ENCODE measurements around the gene DPP8.
A peak's percentile ranks its signal among the peaks of the same experiment; 100 is the strongest.

The DPP8 gene

DNA sequence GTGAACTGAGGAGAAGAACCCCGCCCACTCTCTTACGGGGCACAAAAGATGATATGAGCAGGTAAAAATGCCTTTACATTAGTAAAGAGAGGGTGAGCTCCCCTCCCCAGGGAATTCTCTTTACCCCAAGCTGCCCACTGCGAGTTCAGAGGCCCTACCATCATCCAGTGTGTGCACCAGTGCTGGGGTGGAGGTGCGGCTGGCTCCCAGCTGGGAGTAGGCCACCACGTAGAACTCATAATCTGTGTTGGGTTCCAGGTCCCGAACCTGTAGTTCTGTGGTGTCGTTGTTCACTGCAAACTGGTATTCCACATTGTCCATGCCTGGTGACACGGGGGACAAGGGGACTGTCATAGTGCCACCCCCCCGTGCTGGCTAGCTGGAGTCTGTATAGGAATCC lies 122.6 kb downstream of the DPP8 start:
- WGBS, result 87% methylated on average over 8 of the region's 9 CpGs
- Histone ChIP-seq H3K23ac (ENCODE audit: low read length in 2 of 2) (no peak overlapping the region), H3K4me2 (ENCODE audit: low read length, poor library complexity, severe bottlenecking) (no peak overlapping the region), H4K8ac (ENCODE audit: low read length) (no peak overlapping the region), H3K9ac (ENCODE audit: low read length) (no peak overlapping the region), H2BK12ac (ENCODE audit: low read length in 2 of 2) (no peak overlapping the region), H3K27ac (ENCODE audit: low read length, poor library complexity, severe bottlenecking) (no peak overlapping the region), H3K14ac (ENCODE audit: low read length in 2 of 2) (no peak overlapping the region), H2AFZ (ENCODE audit: low read depth, low read length) (no peak overlapping the region), H3K18ac (ENCODE audit: low read depth in 1 of 2, low read length in 2 of 2) (no peak overlapping the region), H3K36me3 (ENCODE audit: control insufficient read depth in 1 of 2, insufficient read depth in 2 of 2, low read depth in 1 of 2, low read length in 2 of 2) (peaks cover 0 to 70% of the 10 kb centered on the region in 2 experiments), H2BK5ac (ENCODE audit: low read depth, low read length, poor library complexity, severe bottlenecking) (no peak overlapping the region), H2AK5ac (ENCODE audit: low read length, severe bottlenecking) (no peak overlapping the region), H3K27me3 (ENCODE audit: control insufficient read depth in 1 of 2, insufficient read depth in 1 of 2, low read length in 2 of 2) (peaks cover 0 to 44% of the 10 kb centered on the region in 2 experiments), H4K91ac (ENCODE audit: low read length) (peak overlapping the region; percentile 41), H3K79me1 (replicated peaks; ENCODE audit: low read length, poor library complexity, severe bottlenecking) (peaks cover 9% of the 10 kb centered on the region), H3K9me3 (ENCODE audit: control insufficient read depth, low read length) (no peaks in the 10 kb centered on the region), H2BK15ac (ENCODE audit: low read depth, poor library complexity, severe bottlenecking) (no peak overlapping the region), H2BK120ac (ENCODE audit: low read depth, low read length) (no peak overlapping the region), H3K4ac (ENCODE audit: low read depth in 1 of 2, low read length in 2 of 2) (no peak overlapping the region), H3K4me3 (ENCODE audit: insufficient read depth in 1 of 2, low read depth in 1 of 2, low read length in 2 of 2) (no peak overlapping the region), H3K4me1 (ENCODE audit: control insufficient read depth, insufficient read depth, low read depth, low read length) (peaks cover 2% of the 10 kb centered on the region)
- no peak for DNase-seq

DNA sequence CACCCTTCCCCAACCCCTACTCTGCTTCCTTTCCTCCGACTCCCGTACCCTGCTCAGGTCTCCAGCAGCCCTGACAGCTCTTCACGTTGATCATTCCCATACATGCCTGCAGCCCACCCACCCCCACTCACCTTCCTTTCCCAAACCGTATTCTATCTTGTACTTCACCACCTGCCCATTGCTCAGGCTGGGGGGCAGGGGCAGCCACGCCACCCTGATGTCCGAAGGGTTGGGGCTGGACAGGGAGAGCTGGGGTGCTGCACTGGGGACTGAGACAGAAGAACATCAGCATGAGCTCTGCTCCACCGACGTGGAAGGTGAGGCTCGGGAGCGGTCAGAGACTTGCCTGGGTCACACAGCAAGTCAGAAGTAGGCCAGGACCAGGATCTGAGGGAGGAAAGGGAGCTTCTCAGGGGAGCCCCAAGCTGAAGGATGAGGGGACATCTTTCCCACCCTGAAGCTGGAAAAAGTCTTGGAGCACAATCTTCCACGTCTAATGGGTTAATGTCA lies 123.2 kb downstream of the DPP8 start:
- no peak overlapping the region for H4K8ac ChIP-seq (ENCODE audit: low read length)
- no peak for DNase-seq
- H3K27me3 ChIP-seq (ENCODE audit: control insufficient read depth in 1 of 2, insufficient read depth in 1 of 2, low read length in 2 of 2), result peaks cover 0 to 48% of the 10 kb centered on the region in 2 experiments
- no peak overlapping the region for H3K4me3 ChIP-seq (ENCODE audit: insufficient read depth in 1 of 2, low read depth in 1 of 2, low read length in 2 of 2)
- peaks cover 0 to 74% of the 10 kb centered on the region in 2 experiments for H3K36me3 ChIP-seq (ENCODE audit: control insufficient read depth in 1 of 2, insufficient read depth in 2 of 2, low read depth in 1 of 2, low read length in 2 of 2)
- H2BK12ac ChIP-seq (ENCODE audit: low read length in 2 of 2), result no peak overlapping the region
- no peak overlapping the region for H2BK5ac ChIP-seq (ENCODE audit: low read depth, low read length, poor library complexity, severe bottlenecking)
- no peak overlapping the region for H3K4ac ChIP-seq (ENCODE audit: low read depth in 1 of 2, low read length in 2 of 2)
- no peak overlapping the region for H3K14ac ChIP-seq (ENCODE audit: low read length in 2 of 2)
- H3K4me1 ChIP-seq (ENCODE audit: control insufficient read depth, insufficient read depth, low read depth, low read length), result peaks cover 2% of the 10 kb centered on the region
- peak overlapping the region; percentile 7 for H2BK15ac ChIP-seq (ENCODE audit: low read depth, poor library complexity, severe bottlenecking)
- no peak overlapping the region for H3K9ac ChIP-seq (ENCODE audit: low read length)
- H2AFZ ChIP-seq (ENCODE audit: low read depth, low read length), result no peak overlapping the region
- H3K23ac ChIP-seq (ENCODE audit: low read length in 2 of 2), result no peak overlapping the region
- no peak overlapping the region for H2AK5ac ChIP-seq (ENCODE audit: low read length, severe bottlenecking)
- no peaks in the 10 kb centered on the region for H3K9me3 ChIP-seq (ENCODE audit: control insufficient read depth, low read length)
- WGBS, result 92% methylated on average over 11 of the region's 11 CpGs
- peaks cover 9% of the 10 kb centered on the region for H3K79me1 ChIP-seq (replicated peaks; ENCODE audit: low read length, poor library complexity, severe bottlenecking)
- H3K4me2 ChIP-seq (ENCODE audit: low read length, poor library complexity, severe bottlenecking), result no peak overlapping the region
- H3K27ac ChIP-seq (ENCODE audit: low read length, poor library complexity, severe bottlenecking), result no peak overlapping the region
- H2BK120ac ChIP-seq (ENCODE audit: low read depth, low read length), result no peak overlapping the region
- no peak overlapping the region for H3K18ac ChIP-seq (ENCODE audit: low read depth in 1 of 2, low read length in 2 of 2)
- no peak overlapping the region for H4K91ac ChIP-seq (ENCODE audit: low read length)

DNA sequence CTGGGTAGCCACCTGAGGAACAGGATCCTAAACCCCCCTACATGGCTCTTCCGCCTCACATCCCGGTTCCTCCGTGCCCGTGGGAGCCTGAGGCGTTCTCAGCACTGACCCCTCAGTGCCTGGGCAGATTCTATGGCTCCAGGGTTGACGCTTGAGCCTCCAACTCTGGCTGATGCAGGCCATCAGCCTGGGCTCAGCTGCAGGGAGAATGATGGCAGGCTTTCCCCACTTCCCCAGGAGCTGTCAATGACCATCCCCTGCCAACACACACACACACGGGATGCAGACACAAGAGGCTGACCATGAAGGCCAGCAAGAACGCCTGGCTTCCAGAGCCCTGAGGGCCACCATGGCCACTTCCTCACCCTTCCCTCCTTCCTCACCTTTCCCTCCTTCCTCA lies 123.9 kb downstream of the DPP8 start:
- Histone ChIP-seq H3K14ac (ENCODE audit: low read length in 2 of 2) (no peak overlapping the region), H2BK15ac (ENCODE audit: low read depth, poor library complexity, severe bottlenecking) (no peak overlapping the region), H3K79me1 (replicated peaks; ENCODE audit: low read length, poor library complexity, severe bottlenecking) (peaks cover 11% of the 10 kb centered on the region), H4K8ac (ENCODE audit: low read length) (no peak overlapping the region), H3K4me3 (ENCODE audit: insufficient read depth in 1 of 2, low read depth in 1 of 2, low read length in 2 of 2) (no peak overlapping the region), H2AFZ (ENCODE audit: low read depth, low read length) (no peak overlapping the region), H3K9me3 (ENCODE audit: control insufficient read depth, low read length) (no peaks in the 10 kb centered on the region), H3K23ac (ENCODE audit: low read length in 2 of 2) (no peak overlapping the region), H4K91ac (ENCODE audit: low read length) (no peak overlapping the region), H3K18ac (ENCODE audit: low read depth in 1 of 2, low read length in 2 of 2) (no peak overlapping the region), H3K4me2 (ENCODE audit: low read length, poor library complexity, severe bottlenecking) (no peak overlapping the region), H2BK120ac (ENCODE audit: low read depth, low read length) (no peak overlapping the region), H3K27me3 (ENCODE audit: control insufficient read depth in 1 of 2, insufficient read depth in 1 of 2, low read length in 2 of 2) (peaks cover 0 to 48% of the 10 kb centered on the region in 2 experiments), H3K4me1 (ENCODE audit: control insufficient read depth, insufficient read depth, low read depth, low read length) (peaks cover 2% of the 10 kb centered on the region), H2AK5ac (ENCODE audit: low read length, severe bottlenecking) (no peak overlapping the region), H3K36me3 (ENCODE audit: control insufficient read depth in 1 of 2, insufficient read depth in 2 of 2, low read depth in 1 of 2, low read length in 2 of 2) (peaks cover 0 to 78% of the 10 kb centered on the region in 2 experiments), H2BK12ac (ENCODE audit: low read length in 2 of 2) (no peak overlapping the region), H3K27ac (ENCODE audit: low read length, poor library complexity, severe bottlenecking) (no peak overlapping the region), H3K9ac (ENCODE audit: low read length) (no peak overlapping the region), H2BK5ac (ENCODE audit: low read depth, low read length, poor library complexity, severe bottlenecking) (no peak overlapping the region), H3K4ac (ENCODE audit: low read depth in 1 of 2, low read length in 2 of 2) (no peak overlapping the region)
- 91% methylated on average over 8 of the region's 8 CpGs for WGBS
- DNase-seq, result no peak

DNA sequence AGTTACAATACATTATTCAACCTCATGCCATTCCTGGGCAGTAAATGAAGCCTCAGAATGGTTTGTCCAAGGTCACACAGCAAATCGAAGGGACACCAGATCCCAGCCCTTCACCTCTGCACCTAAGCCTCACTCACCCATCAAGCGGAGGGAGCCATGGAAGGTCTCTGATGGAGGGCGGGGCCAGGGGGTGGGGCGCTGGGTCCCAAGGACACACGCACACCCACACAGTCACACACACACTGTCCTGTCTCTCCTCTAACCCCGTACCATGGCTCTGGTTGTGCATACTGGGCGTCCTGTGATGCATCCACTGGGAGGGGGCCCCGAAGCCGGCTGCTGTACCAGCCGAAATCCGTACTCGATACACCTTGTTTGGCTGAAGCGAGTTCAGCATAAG lies 124.4 kb downstream of the DPP8 start:
- no peak overlapping the region for H2BK15ac ChIP-seq (ENCODE audit: low read depth, poor library complexity, severe bottlenecking)
- H3K4ac ChIP-seq (ENCODE audit: low read depth in 1 of 2, low read length in 2 of 2), result no peak overlapping the region
- no peak overlapping the region for H2BK5ac ChIP-seq (ENCODE audit: low read depth, low read length, poor library complexity, severe bottlenecking)
- H3K4me1 ChIP-seq (ENCODE audit: control insufficient read depth, insufficient read depth, low read depth, low read length), result peaks cover 2% of the 10 kb centered on the region
- no peak overlapping the region for H3K4me3 ChIP-seq (ENCODE audit: insufficient read depth in 1 of 2, low read depth in 1 of 2, low read length in 2 of 2)
- no peaks in the 10 kb centered on the region for H3K9me3 ChIP-seq (ENCODE audit: control insufficient read depth, low read length)
- no peak overlapping the region for H2AFZ ChIP-seq (ENCODE audit: low read depth, low read length)
- no peak overlapping the region for H3K4me2 ChIP-seq (ENCODE audit: low read length, poor library complexity, severe bottlenecking)
- no peak for DNase-seq
- H2BK12ac ChIP-seq (ENCODE audit: low read length in 2 of 2), result no peak overlapping the region
- WGBS, result 89% methylated on average over 13 of the region's 13 CpGs
- H3K18ac ChIP-seq (ENCODE audit: low read depth in 1 of 2, low read length in 2 of 2), result no peak overlapping the region
- peaks cover 0 to 83% of the 10 kb centered on the region in 2 experiments for H3K36me3 ChIP-seq (ENCODE audit: control insufficient read depth in 1 of 2, insufficient read depth in 2 of 2, low read depth in 1 of 2, low read length in 2 of 2)
- H3K27ac ChIP-seq (ENCODE audit: low read length, poor library complexity, severe bottlenecking), result no peak overlapping the region
- H3K79me1 ChIP-seq (replicated peaks; ENCODE audit: low read length, poor library complexity, severe bottlenecking), result peaks cover 11% of the 10 kb centered on the region
- H3K27me3 ChIP-seq (ENCODE audit: control insufficient read depth in 1 of 2, insufficient read depth in 1 of 2, low read length in 2 of 2), result peaks cover 0 to 48% of the 10 kb centered on the region in 2 experiments
- H3K14ac ChIP-seq (ENCODE audit: low read length in 2 of 2), result no peak overlapping the region
- H3K9ac ChIP-seq (ENCODE audit: low read length), result no peak overlapping the region
- H3K23ac ChIP-seq (ENCODE audit: low read length in 2 of 2), result no peak overlapping the region
- no peak overlapping the region for H2BK120ac ChIP-seq (ENCODE audit: low read depth, low read length)
- no peak overlapping the region for H2AK5ac ChIP-seq (ENCODE audit: low read length, severe bottlenecking)
- H4K8ac ChIP-seq (ENCODE audit: low read length), result no peak overlapping the region
- no peak overlapping the region for H4K91ac ChIP-seq (ENCODE audit: low read length)

All from mesenchymal stem cell (in vitro differentiated cells and primary cell).